H7 (cell line): ENCODE measurements around the gene PYGB. TPM values are rescaled to one million over a fixed set of nuclear protein-coding genes. Genes with fewer than 3 reads are reported as not detected.

Source experiments
- DNase-seq: peaks from one replicate; pipeline ENCODE4 v3.0.0; 2012
- H3K27me3 ChIP-seq: 2 replicates; pipeline ENCODE4 v1.6.0; 2011; ENCODE audit warnings: mild to moderate bottlenecking, low read length; ENCODE audit not compliant: control insufficient read depth, insufficient read depth
- H3K36me3 ChIP-seq: replicated peaks from 2 replicates; pipeline ENCODE4 v1.5.1; 2011; ENCODE audit warnings: low read length; ENCODE audit not compliant: control insufficient read depth, insufficient read depth
- H3K4me3 ChIP-seq: 2 replicates; pipeline ENCODE4 v1.5.1; 2011; ENCODE audit warnings: low read depth, mild to moderate bottlenecking, control low read depth, low read length, moderate library complexity; ENCODE audit not compliant: insufficient read depth
- total RNA-seq: library from RNA; depleted of rRNA; stranded (reverse); fragments of >200 nt; shearing (Covaris generic); gene quantifications from 2 replicates; pipeline ENCODE4 v1.2.3, GENCODE V29; 2014

PYGB gene
- total RNA-seq, 1 experiment from 2014 or later, result 57.1 TPM

- Histone ChIP-seq H3K4me3 (no peak overlapping the region), H3K36me3 (peaks cover 19% of the 10 kb centered on the region), H3K27me3 (no peaks in the 10 kb centered on the region)
- no peak for DNase-seq
Measured at GRCh38 chr20:25281541-25281991, 33.7 kb downstream of the PYGB start.

- Histone ChIP-seq H3K27me3 (no peaks in the 10 kb centered on the region), H3K36me3 (peaks cover 18% of the 10 kb centered on the region), H3K4me3 (no peak overlapping the region)
- no peak for DNase-seq
Measured at GRCh38 chr20:25282034-25282781, 34.3 kb downstream of the PYGB start.

GRCh38 chr20:25282796-25283195 lies 34.9 kb downstream of the PYGB start:
- no peak for DNase-seq
- peaks cover 13% of the 10 kb centered on the region for H3K36me3 ChIP-seq

GRCh38 chr20:25283221-25283951 lies 35.5 kb downstream of the PYGB start:
- H3K4me3 ChIP-seq, result no peak overlapping the region
- DNase-seq, result no peak
- H3K36me3 ChIP-seq, result peaks cover 13% of the 10 kb centered on the region
- no peaks in the 10 kb centered on the region for H3K27me3 ChIP-seq

More at GRCh38 chr20:25282796-25283195, 34.9 kb downstream of the PYGB start:
- no peak overlapping the region for H3K4me3 ChIP-seq
- H3K27me3 ChIP-seq, result no peaks in the 10 kb centered on the region

GRCh38 chr20:25284131-25284601 lies 36.3 kb downstream of the PYGB start:
- Histone ChIP-seq H3K36me3 (peaks cover 13% of the 10 kb centered on the region), H3K4me3 (no peak overlapping the region), H3K27me3 (no peaks in the 10 kb centered on the region)
- no peak for DNase-seq

- H3K27me3 ChIP-seq, result no peaks in the 10 kb centered on the region
- peak; percentile 83 for DNase-seq
- no peak overlapping the region for H3K4me3 ChIP-seq
- peaks cover 11% of the 10 kb centered on the region for H3K36me3 ChIP-seq
Measured at GRCh38 chr20:25285091-25285647, 37.3 kb downstream of the PYGB start.

- Histone ChIP-seq H3K27me3 (no peaks in the 10 kb centered on the region), H3K4me3 (no peak overlapping the region), H3K36me3 (peaks cover 11% of the 10 kb centered on the region)
- DNase-seq, result no peak
Measured at GRCh38 chr20:25285856-25286798, 38.2 kb downstream of the PYGB start.

GRCh38 chr20:25286917-25287316 lies 39.0 kb downstream of the PYGB start:
- Histone ChIP-seq H3K27me3 (no peaks in the 10 kb centered on the region), H3K36me3 (peaks cover 11% of the 10 kb centered on the region), H3K4me3 (no peak overlapping the region)
- no peak for DNase-seq

GRCh38 chr20:25287631-25288290 lies 39.9 kb downstream of the PYGB start:
- H3K36me3 ChIP-seq, result peaks cover 9% of the 10 kb centered on the region
- H3K4me3 ChIP-seq, result no peak overlapping the region
- DNase-seq, result no peak
- H3K27me3 ChIP-seq, result no peaks in the 10 kb centered on the region

- Histone ChIP-seq H3K27me3 (no peaks in the 10 kb centered on the region), H3K36me3 (peaks cover 9% of the 10 kb centered on the region), H3K4me3 (no peak overlapping the region)
- DNase-seq, result no peak
Measured at GRCh38 chr20:25288291-25289181, 40.7 kb downstream of the PYGB start.

- DNase-seq, result no peak
- Histone ChIP-seq H3K4me3 (no peak overlapping the region), H3K36me3 (peaks cover 4% of the 10 kb centered on the region), H3K27me3 (no peaks in the 10 kb centered on the region)
Measured at GRCh38 chr20:25289886-25290597, 42.2 kb downstream of the PYGB start.

GRCh38 chr20:25290646-25291431 lies 43.0 kb downstream of the PYGB start:
- no peak overlapping the region for H3K4me3 ChIP-seq
- no peak for DNase-seq
- H3K36me3 ChIP-seq, result peaks cover 1% of the 10 kb centered on the region
- H3K27me3 ChIP-seq, result no peaks in the 10 kb centered on the region
